IMR-90 (cell line): ENCODE results near the gene MARS1. TPM values are rescaled to one million over a fixed set of nuclear protein-coding genes. Genes with fewer than 3 reads are reported as not detected.
A peak's percentile ranks its signal among the peaks of the same experiment; 100 is the strongest.

ENCODE experiments used
- ATAC-seq: fragments of 200-7000 bp; cut with Tn5 transposase; 2 replicates; pipeline ENCODE4 v1.9.1; 2020; ENCODE audit warnings: low read depth, mild to moderate bottlenecking, moderate library complexity
- BruUV-seq: library from RNA; stranded (reverse); fragments of 400-500 nt; replicated peaks from 2 replicates; lab custom pipeline; 2021; lab: Mats Ljungman, UMichigan
- CTCF ChIA-PET: fragments of 300-600 bp; formaldehyde crosslinking; extraction: SDS; loops from one replicate; lab custom pipeline; 2021; ENCODE audit warnings: antibody characterized with exemption; lab: Yijun Ruan, JAX
- POLR2A ChIA-PET: fragments of 300-600 bp; sonication (Branson Sonifier 250); formaldehyde crosslinking; loops from one replicate; lab custom pipeline; 2022; ENCODE audit warnings: antibody characterized with exemption; ENCODE audit not compliant: unreplicated experiment; lab: Charles Lee
- DNase-seq: peaks from one replicate; pipeline ENCODE4 v3.0.0; 2013
- H2AFZ ChIP-seq: replicated peaks from 2 replicates; pipeline ENCODE3; 2013; ENCODE audit warnings: low read length, mild to moderate bottlenecking; ENCODE audit not compliant: poor library complexity
- H2AK5ac ChIP-seq: 2 replicates; pipeline ENCODE4 v1.6.1; 2013; ENCODE audit warnings: low read depth, low read length, inconsistent platforms
- H2AK9ac ChIP-seq: replicated peaks from 2 replicates; pipeline ENCODE3; 2013; ENCODE audit warnings: mild to moderate bottlenecking, low read depth, low read length, moderate library complexity; ENCODE audit not compliant: poor library complexity
- H2BK120ac ChIP-seq: 2 replicates; pipeline ENCODE4 v1.6.1; 2013; ENCODE audit warnings: low read depth, low read length, inconsistent platforms
- H2BK15ac ChIP-seq: 3 replicates; pipeline ENCODE4 v1.6.1; 2013; ENCODE audit warnings: low read depth, low read length, inconsistent platforms
- H2BK20ac ChIP-seq: 2 replicates; pipeline ENCODE4 v1.6.1; 2013; ENCODE audit warnings: low read depth, mild to moderate bottlenecking, inconsistent platforms, low read length, moderate library complexity
- H2BK5ac ChIP-seq: 2 replicates; pipeline ENCODE4 v1.6.1; 2013; ENCODE audit warnings: mild to moderate bottlenecking, low read depth, low read length, inconsistent platforms; ENCODE audit not compliant: poor library complexity, severe bottlenecking
- H3K14ac ChIP-seq: replicated peaks from 2 replicates; pipeline ENCODE4 v1.6.1; 2013; ENCODE audit warnings: low read depth, low read length, inconsistent platforms
- H3K18ac ChIP-seq: 2 replicates; pipeline ENCODE4 v1.6.1; 2013; ENCODE audit warnings: low read depth, low read length, control low read depth
- H3K23ac ChIP-seq: 2 replicates; pipeline ENCODE4 v1.6.1; 2013; ENCODE audit warnings: low read depth, low read length, inconsistent platforms
- H3K27ac ChIP-seq: 2 replicates; pipeline ENCODE4 v1.5.1; 2013; ENCODE audit warnings: mild to moderate bottlenecking, control low read depth, low read length; ENCODE audit not compliant: insufficient read depth
- H3K27me3 ChIP-seq: 2 replicates; pipeline ENCODE4 v1.6.1; 2013; ENCODE audit warnings: low read length; ENCODE audit not compliant: control insufficient read depth, insufficient read depth
- H3K36me3 ChIP-seq: 2 replicates; pipeline ENCODE4 v1.6.1; 2013; ENCODE audit warnings: low read length, mixed read lengths; ENCODE audit not compliant: control insufficient read depth, insufficient read depth
- H3K4ac ChIP-seq: 2 replicates; pipeline ENCODE4 v1.6.1; 2013; ENCODE audit warnings: low read depth, low read length, inconsistent platforms
- H3K4me1 ChIP-seq: 2 replicates; pipeline ENCODE4 v1.6.1; 2013; ENCODE audit warnings: low read length, mixed read lengths; ENCODE audit not compliant: control insufficient read depth, insufficient read depth
- H3K4me2 ChIP-seq: 2 replicates; pipeline ENCODE4 v1.6.1; 2013; ENCODE audit warnings: low read depth, mild to moderate bottlenecking, control low read depth, low read length, moderate library complexity
- H3K4me3 ChIP-seq: 2 replicates; pipeline ENCODE4 v1.5.1; 2013; ENCODE audit warnings: low read depth, mild to moderate bottlenecking, control low read depth, low read length, moderate library complexity; ENCODE audit not compliant: insufficient read depth
- H3K56ac ChIP-seq: 2 replicates; pipeline ENCODE4 v1.6.1; 2013; ENCODE audit warnings: low read length, inconsistent platforms; ENCODE audit not compliant: insufficient read depth; ENCODE audit errors: extremely low read depth
- H3K79me1 ChIP-seq, 2 experiments: 2 replicates each; pipeline ENCODE4 v1.6.1; 2013; ENCODE audit warnings: low read length in 2 of 2, inconsistent platforms in 1 of 2, low read depth in 1 of 2
- H3K9ac ChIP-seq: 2 replicates; pipeline ENCODE4 v1.6.1; 2013; ENCODE audit warnings: low read depth, low read length, control low read depth
- H3K9me1 ChIP-seq: 2 replicates; pipeline ENCODE4 v1.6.1; 2013; ENCODE audit warnings: low read length, inconsistent platforms; ENCODE audit not compliant: insufficient read depth
- H3K9me3 ChIP-seq: 2 replicates; pipeline ENCODE4 v1.6.1; 2013; ENCODE audit warnings: low read length; ENCODE audit not compliant: control insufficient read depth, insufficient read depth
- H4K20me1 ChIP-seq: 2 replicates; pipeline ENCODE4 v1.6.1; 2013; ENCODE audit warnings: low read length, inconsistent platforms; ENCODE audit not compliant: insufficient read depth
- H4K5ac ChIP-seq: 2 replicates; pipeline ENCODE4 v1.6.1; 2013; ENCODE audit warnings: mild to moderate bottlenecking, low read depth, low read length, control low read depth
- H4K8ac ChIP-seq, 2 experiments: 2 replicates each; pipeline ENCODE4 v1.6.1; 2013; ENCODE audit warnings: low read depth in 2 of 2, low read length in 2 of 2, control low read depth in 1 of 2, inconsistent platforms in 1 of 2
- H4K91ac ChIP-seq: 2 replicates; pipeline ENCODE4 v1.6.1; 2013; ENCODE audit warnings: low read depth, low read length, inconsistent platforms; ENCODE audit not compliant: insufficient read depth
- MAFK ChIP-seq: IDR thresholded peaks from 2 replicates; pipeline ENCODE4 v1.6.1; 2012; ENCODE audit warnings: low read depth, low read length, improper control_type of control experiment
- RFX5 ChIP-seq: IDR thresholded peaks from 2 replicates; pipeline ENCODE4 v1.8.0; 2012; ENCODE audit warnings: low read depth, mild to moderate bottlenecking, low read length, moderate library complexity
- WGBS, 2 experiments: methylation state at CpG; one replicate each; pipeline versions ENCODE4 v1.1.5 to v1.1.7; 2013; ENCODE audit warnings: missing lambda C conversion rate in 2 of 2; ENCODE audit not compliant: insufficient read length in 1 of 2; ENCODE audit errors: extremely low coverage in 2 of 2; 5-methylcytosine and 5-hydroxymethylcytosine counted together
- dilution Hi-C: fragments of 300-500 bp; cut with HindIII; formaldehyde crosslinking; loops from one replicate; pipeline ENCODE4 v1.14.3; 2018; ENCODE audit warnings: low sequenced_read_pairs; ENCODE audit not compliant: unreplicated experiment
- in situ Hi-C: fragments of 300-500 bp; cut with MboI; formaldehyde crosslinking; loops from 3 replicates; pipeline ENCODE4 v1.14.3; 2019; ENCODE audit warnings: low sequenced_read_pairs, inconsistent platforms, mixed read lengths
- intact Hi-C: fragments of 100-400 bp; cut with micrococcal nuclease; formaldehyde crosslinking; loops from 2 replicates; pipeline ENCODE4 v1.10.0; 2022
- polyA plus RNA-seq, 3 experiments: library from polyadenylated mRNA; depleted of rRNA; stranded (reverse); fragments of >200 nt; gene quantifications; 2 replicates each; pipeline ENCODE4 v1.2.3, GENCODE V29; 2012; ENCODE audit warnings: low replicate concordance in 1 of 3
- total RNA-seq: library from RNA; depleted of rRNA; stranded (reverse); fragments of >200 nt; gene quantifications from 2 replicates; pipeline ENCODE4 v1.2.3, GENCODE V29; 2012
- TF ChIP-seq, protein P1 (sequence below): conservative IDR thresholded peaks from 2 replicates; pipeline ENCODE4 v1.5.1; 2012; ENCODE audit warnings: mild to moderate bottlenecking, low read depth, low read length, improper control_type of control experiment

MARS1 gene
- total and polyA plus RNA-seq, 2 of the 4 experiments (the other 2 are of a cell fraction): 156 to 164 TPM

DNA sequence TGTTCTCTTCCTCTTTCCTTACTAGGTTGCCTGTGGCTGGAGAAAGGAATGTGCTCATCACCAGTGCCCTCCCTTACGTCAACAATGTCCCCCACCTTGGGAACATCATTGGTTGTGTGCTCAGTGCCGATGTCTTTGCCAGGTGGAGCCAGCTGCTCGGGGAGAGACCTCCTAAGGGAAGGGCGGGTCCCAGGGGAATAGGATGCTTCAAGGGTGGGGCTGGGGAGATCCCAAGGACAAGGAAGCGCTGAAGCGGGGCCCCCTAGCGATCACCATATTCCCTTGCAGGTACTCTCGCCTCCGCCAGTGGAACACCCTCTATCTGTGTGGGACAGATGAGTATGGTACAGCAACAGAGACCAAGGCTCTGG, 10.2 kb downstream of the MARS1 start:
- Histone ChIP-seq H3K4me3 (no peak overlapping the region), H4K8ac (no peak overlapping the region), H4K91ac (no peak overlapping the region), H3K23ac (no peak overlapping the region), H3K4me2 (no peak overlapping the region), H3K36me3 (peaks cover 44% of the 10 kb centered on the region), H3K18ac (no peak overlapping the region), H3K56ac (no peak overlapping the region), H3K4ac (no peak overlapping the region), H3K9me3 (no peaks in the 10 kb centered on the region), H3K27ac (no peak overlapping the region), H3K27me3 (no peaks in the 10 kb centered on the region), H2BK20ac (no peak overlapping the region), H2AK5ac (no peak overlapping the region), H3K79me1 (peaks cover 41 to 42% of the 10 kb centered on the region in 2 experiments), H2BK5ac (no peak overlapping the region), H4K20me1 (peaks cover 22% of the 10 kb centered on the region; the same call in 1 of the 2 replicates), H3K9ac (no peak overlapping the region), H4K5ac (no peak overlapping the region), H3K9me1 (peaks cover 14% of the 10 kb centered on the region), H2BK120ac (no peak overlapping the region), H3K14ac (no peak overlapping the region), H2BK15ac (no peak overlapping the region), H2AFZ (no peak overlapping the region), H3K4me1 (no peaks in the 10 kb centered on the region), H2AK9ac (no peak overlapping the region)
- ATAC-seq: 0 out of 2 replicates have a peak, but pooled peaks have one; percentile 19
- DNase-seq: no peak
- POLR2A ChIA-PET: no interaction called here
- dilution Hi-C loops: no loop called here
- CTCF ChIA-PET: no interaction called here
- BruUV-seq: no TSS peak
- in situ Hi-C loops: no loop called here
- intact Hi-C loops: no loop called here
- WGBS, 2 experiments: no CpG with 5 or more reads among the region's 9 CpGs
- TF ChIP-seq, protein P1, sequence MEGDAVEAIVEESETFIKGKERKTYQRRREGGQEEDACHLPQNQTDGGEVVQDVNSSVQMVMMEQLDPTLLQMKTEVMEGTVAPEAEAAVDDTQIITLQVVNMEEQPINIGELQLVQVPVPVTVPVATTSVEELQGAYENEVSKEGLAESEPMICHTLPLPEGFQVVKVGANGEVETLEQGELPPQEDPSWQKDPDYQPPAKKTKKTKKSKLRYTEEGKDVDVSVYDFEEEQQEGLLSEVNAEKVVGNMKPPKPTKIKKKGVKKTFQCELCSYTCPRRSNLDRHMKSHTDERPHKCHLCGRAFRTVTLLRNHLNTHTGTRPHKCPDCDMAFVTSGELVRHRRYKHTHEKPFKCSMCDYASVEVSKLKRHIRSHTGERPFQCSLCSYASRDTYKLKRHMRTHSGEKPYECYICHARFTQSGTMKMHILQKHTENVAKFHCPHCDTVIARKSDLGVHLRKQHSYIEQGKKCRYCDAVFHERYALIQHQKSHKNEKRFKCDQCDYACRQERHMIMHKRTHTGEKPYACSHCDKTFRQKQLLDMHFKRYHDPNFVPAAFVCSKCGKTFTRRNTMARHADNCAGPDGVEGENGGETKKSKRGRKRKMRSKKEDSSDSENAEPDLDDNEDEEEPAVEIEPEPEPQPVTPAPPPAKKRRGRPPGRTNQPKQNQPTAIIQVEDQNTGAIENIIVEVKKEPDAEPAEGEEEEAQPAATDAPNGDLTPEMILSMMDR: 0 out of 2 replicates have a peak, but pooled peaks have one; percentile 3
- TF ChIP-seq MAFK: no peak
- TF ChIP-seq RFX5: no peak
